COLO668 (cell line): ENCODE data around the gene LAMA5.

Experiments used
- DNase-seq: peaks from one replicate; lab custom pipeline; 2025; ENCODE audit not compliant: unreplicated experiment; lab: John Stamatoyannopoulos, UW

LAMA5 gene

DNA sequence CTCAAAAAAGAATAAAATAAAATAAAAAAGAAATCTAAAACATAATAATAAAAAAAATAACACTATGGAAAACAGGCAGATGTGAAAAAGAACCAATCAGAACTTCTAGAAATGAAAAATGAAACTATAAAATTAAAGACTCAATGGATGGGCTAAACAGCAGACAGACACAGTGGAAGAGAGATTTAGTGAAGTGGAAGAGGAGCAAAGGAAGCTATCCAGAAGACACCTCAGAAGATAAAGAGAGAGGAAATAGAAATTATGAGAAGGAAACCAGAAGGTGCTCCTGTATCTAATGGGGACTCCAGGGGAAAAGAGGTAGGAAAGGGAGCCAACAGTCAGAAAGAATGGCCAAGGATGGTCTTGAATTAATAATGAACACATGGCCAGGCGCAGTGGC lies 18.5 kb downstream of the LAMA5 start:
- no peak for DNase-seq

DNA sequence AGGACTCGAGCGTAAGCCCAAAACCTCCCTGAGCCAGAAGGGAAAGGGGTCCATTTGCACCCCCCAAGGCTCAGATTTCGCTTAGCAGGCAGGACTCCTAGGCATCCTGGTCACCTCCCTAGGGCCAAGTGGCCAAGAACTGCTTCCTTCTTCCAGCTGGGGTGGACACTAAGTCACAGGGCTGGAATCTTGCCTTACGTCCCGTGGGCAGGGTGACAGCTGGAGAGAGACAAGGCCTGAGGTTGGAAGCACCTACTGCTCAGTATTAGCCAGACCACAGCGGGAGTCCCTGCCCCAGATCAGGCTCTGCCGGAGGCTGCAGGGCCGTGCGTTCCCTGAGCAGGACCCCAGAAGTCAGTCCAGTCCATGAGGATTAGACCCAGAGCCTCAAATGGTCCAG lies 19.7 kb downstream of the LAMA5 start:
- no peak for DNase-seq

DNA sequence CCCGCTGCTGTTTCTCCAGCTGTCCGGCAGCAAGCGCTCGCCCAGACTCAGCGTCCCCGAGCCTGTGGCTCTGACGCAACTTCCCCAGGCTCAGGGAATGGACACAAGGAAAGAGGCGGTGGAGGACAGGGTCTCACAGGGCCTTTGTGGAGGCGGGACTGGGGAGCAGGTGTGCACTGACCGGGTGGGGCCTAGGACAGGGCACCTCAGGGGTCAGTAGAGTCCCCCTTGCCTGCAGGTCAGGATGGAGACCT lies 20.0 kb downstream of the LAMA5 start:
- no peak for DNase-seq

DNA sequence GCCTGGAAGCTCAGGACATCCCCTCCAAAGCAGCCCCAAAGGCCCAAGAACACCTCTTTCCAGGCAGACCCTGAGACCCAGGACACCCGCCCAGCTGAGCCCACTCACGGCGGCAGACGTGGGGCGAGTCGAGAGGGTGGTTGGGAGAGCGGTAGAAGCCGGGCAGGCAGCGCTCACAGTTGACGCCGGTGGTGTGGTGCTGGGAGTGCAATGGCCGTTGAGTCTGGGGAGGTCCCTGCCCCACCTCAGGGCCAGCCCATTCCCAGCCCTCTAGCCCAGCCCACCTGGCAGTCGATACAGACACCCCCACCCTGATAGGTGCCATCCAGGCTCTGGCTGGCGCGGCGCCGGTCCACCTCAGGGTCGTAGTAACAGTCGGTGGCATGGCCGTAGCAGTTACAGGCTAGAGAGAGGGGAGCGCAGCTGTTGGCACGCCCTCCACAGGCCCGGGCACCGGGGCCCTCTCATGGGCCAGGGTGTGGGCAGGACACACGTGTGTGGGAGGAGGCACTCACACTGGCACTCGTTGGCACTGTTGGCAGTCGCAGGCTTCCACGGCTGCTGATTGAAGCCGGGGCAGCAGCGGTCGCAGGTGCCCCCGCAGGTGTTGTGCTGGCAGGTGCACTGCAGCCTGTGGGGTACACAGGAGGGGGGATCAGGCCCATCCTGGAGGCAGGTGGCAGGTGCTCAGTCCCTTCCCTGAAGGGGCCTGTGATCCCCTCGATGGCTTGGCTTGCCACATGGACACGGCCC lies 20.5 kb downstream of the LAMA5 start:
- no peak for DNase-seq

DNA sequence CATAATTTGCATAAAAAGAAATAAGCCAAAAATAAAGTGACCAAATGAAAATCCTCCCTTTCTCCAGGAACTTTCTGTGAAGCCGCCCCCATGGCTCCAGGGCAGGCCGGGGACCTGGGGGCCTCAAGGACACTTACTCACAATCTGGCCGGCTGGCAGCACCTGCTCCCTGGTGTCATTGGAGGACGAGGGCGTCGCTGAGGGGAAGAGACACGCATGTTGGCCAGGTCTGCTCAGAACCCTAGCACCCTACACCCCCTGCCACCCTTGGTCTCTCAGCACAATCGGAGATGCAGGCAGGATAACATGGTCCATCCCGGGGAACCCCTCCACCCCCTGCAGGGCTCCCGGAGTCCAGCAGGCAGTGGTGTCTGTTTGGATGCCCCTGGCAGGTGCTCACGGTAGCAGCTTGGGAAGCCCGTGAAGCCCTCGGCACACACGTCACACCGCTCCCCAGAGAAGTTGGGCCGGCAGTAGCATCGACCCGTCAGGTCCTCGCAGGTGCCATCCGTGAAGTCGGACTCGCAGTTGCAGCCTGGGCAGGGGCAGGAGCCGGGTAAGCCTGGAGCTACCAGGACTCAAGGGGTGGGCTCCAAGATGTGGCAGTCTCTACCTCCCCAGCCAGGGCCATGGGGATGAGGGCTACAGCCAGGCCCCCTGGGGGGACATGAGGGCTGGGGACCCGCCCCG lies 21.3 kb downstream of the LAMA5 start:
- DNase-seq, result no peak

DNA sequence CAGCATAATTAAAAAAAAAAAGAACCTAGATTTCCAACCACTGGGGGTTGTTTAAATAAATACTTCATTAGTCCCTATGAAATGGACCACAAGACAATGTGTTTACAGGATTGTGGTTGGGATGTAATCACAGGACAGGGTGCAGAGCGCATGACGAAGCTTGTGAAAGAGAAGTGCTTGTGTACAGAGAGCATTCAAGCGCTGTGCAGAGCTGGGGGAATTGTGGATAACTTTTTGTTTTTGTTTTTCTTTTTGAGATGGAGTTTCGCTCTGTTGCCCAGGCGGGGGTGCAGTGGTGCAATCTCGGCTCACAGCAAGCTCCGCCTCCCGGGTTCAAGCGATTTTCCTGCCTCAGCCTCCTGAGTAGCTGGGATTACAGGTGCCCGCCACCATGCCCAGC lies 22.3 kb downstream of the LAMA5 start:
- no peak for DNase-seq

DNA sequence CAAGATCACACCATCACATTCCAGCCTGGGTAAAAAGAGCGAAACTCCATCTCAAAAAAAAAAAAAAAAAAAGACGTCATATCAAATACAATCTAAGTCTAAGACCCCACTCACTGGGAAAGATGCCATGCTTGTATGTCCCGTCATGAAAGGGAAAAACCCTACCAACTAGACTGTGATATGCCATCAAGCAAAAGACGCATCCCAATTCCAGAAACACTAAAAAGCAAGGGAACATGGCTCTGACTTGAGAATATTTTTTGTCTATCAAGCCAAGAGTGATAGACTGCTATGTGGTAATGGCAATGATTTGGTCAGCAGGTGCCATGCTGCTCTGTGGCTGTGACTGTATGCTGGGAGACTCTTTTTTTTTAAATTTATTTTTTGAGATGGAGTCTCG lies 23.0 kb downstream of the LAMA5 start:
- DNase-seq, result no peak

DNA sequence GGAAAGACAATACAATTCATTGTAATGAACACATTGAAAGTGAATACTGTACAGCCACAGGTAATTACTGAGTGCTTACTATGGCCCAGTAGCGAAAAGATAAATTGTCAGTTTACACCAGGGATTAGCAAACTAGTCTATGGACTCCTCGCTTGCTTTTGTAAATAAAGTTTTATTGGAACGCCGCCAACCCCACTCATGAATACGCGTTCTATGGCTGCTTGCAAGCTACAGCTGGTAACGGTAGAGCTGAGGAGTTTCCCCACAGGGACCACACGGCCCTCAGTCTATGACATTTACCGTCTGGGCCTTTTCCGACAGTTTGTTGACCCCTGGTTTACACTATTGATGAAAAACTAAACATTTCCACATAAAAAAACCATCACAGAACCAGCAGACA lies 24.2 kb downstream of the LAMA5 start:
- DNase-seq, result no peak

DNA sequence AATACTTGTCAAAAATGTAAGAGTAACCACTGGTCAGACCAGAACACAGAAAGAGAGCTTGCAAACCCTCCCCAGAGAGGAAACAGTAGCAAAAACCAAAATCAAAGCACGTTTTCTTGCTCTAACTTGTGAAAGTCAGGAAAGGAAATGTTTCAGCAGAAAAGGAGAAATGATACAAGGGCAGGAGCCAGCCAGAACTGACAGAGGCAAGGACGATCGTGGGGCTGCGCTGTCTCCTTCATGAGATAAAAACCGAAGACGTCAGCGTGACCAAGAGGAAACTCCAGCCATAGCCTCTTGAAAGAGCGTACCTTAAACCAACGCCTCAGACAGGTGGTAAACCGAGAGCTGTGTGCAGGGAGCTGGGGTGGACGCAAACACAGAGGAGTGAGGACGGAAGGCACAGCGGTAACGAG lies 27.5 kb downstream of the LAMA5 start:
- DNase-seq, result no peak

DNA sequence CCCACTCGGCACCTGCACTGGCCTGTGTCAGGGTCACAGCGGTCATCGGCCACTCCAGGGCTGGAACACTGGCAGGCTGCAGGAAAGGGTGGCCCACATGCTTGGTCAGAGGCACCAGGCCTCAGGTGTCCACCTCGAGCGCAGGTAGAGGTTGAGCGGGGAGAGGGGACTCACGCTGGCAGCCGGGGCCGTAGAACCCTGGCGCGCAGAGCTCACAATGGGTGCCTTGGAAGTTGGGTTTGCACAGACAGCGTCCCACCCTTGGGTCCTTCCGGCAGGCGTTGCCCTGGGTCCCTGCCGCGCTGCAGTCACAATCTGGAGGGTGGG lies 28.9 kb downstream of the LAMA5 start:
- DNase-seq, result no peak

DNA sequence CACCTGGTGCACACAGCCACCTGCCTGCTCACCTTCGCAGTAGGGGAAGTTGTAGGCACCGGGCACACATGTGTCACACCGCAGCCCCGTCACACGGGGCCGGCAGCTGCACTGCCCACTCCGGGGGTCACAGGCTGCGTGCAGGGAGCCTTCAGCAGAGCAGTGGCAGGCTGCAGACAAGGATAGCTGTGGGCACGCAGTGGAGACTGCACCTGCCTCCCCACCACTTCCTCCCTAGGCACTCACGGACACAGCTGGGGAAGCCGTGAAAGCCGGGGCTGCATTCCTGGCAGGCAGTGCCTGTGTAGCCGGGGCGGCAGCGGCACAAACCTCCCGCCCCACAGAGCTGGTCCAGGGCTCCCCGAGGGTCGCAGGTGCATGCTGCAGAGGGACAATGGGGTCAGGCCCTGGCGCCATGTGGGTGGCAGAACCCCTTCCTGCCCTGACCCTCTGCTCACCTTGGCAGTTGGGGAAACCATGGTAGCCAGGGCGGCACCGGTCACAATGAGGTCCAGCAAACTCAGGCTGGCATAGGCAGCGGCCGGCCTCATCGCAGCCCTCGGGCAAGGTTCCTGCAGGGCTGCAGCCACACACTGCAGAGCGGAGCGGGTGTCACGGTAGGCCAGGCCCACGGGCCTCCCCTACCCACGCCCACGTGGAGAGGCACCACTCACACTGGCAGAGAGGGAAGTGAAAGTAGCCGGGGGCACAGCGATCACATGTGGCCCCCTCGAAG lies 29.4 kb downstream of the LAMA5 start:
- DNase-seq, result no peak

DNA sequence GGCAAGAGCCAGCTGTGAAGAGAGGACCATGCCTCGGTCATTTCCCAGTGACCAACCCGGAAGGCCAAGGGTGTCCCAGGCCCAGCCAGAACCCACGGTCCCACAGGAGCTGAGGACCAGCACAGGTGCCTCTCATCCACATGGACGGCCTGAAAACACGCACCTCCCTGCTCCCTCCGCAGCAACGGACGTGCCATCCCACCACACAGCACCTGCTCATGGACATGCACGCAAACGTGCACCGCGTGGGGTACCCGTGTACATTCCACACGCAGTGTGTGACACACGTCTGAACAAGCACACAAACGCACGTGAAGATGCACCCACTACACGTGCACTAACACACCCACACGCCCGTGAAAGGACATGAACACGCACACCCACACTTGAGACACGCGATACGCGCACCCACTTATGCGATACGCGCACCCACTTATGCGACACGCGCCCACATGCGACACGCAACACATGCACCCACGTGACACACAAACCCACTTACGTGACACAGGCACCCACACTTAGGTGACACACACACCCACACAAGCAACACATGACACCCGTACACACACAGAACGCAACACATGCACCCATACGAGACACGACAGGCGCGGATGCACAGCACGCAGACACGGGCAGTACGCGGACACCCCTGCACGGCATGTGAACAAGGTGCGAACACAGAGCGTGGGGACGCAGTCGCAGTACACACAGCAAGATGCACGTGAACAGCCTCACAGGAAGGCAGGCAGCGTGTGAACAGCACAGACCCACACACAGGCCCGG lies 30.1 kb downstream of the LAMA5 start:
- DNase-seq, result no peak

DNA sequence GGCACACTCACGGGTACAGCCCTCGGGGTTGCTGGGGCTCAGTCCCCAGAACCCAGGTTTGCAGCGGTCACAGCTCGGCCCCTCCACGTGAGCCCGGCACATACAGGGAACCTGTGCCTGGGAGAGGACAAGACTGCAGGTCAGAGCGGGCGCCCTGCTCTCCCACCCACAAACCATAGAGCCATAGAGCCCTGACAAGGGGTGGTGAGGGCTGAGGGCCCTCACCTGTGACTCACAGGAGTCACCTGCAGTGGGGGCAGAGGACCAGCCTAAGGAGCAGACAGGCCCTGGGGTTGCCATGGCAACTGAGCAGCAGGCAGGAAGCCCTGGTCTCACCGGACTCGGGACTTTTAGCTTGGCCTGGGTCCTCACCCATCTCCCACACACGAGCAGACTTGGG lies 30.8 kb downstream of the LAMA5 start:
- no peak for DNase-seq

DNA sequence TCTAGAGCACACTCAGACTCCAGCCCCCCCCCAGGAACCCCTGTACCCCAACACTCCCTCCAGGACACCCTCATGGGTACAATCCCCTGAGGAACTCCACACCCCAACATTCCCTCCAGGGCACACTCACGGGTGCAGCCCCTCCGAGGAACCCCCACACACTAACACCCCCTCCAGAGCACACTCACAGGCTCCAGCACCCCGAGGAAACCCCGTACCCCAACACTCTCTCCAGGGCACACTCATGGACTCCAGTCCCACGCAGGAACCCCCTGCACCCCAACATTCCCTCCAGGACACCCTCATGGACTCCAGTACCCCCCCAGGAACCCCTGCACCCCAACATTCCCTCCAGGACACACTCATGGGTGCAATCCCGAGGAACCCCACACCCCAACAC lies 31.6 kb downstream of the LAMA5 start:
- DNase-seq, result no peak

DNA sequence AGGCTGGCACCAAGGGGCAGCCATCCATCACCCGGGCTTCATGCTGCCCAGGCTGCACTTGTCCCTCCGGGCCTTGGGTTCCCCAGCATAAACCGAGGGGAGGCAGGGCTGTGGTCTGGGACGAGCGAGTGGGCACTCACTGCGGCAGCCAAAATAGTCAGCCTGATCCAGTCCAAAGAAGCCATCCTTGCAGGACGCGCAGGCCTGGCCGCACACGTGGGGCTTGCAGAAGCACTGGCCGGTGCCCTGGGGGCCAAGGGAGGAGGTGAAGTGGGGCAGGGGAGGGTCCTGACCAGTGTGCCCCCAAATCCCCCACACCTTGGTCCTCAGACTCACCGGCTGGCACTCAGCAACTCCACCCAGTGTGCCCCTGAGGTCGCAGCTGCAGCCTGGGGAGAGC lies 32.2 kb downstream of the LAMA5 start:
- DNase-seq, result no peak

DNA sequence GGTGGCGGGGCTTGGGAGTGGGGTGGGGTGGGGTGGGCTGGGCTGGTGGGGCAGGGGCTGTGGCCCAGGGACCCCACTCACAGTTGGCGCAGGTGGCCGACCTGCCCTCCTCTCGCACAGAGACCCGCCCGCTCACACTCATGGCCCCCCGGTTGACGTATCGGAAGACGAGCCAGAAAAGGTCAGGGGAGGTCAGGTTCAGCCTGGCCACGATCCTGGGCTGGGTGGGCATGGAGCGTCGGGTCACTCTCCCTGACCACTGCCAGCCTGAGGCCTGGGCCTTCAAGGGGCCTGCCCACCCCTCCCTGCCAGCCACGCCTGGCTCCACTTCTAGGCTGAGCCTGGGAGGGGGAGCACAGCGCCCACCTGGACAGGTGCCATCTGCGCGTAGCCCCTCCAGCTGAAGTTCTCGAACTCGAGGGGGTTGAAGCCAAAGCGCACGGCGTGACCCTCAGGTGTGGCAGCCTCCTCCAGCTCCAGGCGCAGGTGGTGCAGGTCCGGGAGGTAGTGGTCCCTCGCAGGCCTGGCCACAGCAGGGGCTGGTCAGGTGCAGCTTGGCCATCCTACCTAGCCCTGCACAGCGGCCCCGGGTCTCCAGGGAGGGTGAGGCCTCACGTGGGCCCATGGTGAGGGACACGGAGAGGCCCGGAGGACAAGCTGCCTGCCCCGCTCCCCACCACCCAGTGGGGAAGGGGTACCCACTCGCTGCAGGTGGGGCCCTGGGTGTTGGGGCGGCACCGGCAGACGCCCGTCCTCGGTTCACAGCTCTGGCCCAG lies 33.1 kb downstream of the LAMA5 start:
- DNase-seq, result no peak

DNA sequence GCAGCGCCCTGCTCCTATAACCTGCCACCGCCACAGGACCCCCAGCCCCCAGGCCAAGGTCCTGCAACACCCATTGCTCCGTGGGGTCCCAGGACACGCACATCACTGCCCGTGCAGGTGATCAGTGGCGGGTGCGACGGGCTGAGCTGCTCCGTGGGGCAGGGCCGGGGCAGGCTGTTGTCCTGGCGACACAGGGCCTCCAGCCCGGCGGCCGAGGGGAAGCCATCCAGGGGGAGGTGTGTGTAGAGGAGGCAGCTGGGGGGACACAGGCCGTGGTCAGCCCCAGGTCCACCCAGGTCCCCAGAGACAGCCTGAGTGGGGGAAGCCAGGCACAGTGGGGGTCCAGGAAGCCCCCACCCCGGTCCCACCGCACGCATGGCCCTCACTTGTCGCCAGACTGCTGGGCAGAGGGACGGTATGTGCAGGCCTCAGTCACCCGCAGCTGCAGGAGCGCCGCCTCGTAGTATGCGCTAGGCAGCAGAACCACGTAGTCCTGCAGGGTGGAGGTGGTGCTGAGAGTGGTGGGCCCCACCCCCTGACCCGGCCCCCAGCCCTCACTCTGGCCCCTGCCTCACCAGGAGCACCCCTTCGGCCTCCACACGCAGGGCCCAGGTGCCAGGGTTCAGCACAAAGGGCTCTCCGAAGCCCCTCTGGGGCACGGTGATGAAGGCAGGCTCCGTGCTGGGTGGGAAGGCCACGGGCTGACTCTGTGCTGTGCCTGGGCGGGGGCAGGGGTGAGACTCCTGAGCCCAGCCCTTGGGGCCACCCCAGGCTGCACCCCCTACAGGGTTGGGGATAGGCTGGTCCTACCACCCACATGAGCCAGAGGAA lies 33.9 kb downstream of the LAMA5 start:
- no peak for DNase-seq

DNA sequence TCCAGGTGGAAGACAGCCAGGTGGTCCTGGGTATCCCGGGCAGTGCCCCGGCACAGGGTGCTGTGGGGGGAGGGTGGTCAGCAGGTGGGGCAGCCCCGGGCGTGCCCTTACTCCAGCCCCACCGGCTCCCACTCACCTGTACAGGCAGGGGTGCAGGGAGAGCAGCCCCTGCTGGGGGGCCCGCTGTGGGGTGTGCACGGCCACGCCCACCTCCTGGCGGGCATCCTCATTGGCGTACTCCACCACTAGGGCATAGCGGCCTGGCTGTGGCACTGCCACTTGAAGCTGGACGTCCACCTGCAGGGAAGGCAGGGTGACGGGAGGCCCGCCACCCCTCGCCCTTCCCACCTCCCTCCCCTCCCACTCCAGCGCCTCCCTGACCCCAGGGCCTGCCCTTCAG lies 34.7 kb downstream of the LAMA5 start:
- no peak for DNase-seq

DNA sequence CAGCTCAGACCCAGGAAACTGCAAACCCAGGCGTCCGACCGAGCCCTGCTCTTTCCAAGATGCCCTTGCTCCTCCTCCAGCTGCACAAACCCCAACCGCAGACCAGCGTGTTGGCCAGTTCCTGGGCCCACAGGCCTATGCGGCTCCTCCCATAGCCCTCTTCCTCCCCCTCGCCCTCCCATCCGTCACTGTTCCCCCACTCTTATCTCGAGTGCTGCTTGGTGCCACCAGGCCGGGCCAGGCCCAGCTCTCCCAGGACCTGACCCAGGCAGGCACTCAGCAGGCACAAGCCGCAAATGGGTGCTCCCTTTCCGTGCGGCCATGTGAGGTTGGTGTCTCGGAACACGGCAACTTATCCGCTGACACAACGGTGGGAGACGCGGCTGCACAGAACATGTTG lies 35.8 kb downstream of the LAMA5 start:
- no peak for DNase-seq

DNA sequence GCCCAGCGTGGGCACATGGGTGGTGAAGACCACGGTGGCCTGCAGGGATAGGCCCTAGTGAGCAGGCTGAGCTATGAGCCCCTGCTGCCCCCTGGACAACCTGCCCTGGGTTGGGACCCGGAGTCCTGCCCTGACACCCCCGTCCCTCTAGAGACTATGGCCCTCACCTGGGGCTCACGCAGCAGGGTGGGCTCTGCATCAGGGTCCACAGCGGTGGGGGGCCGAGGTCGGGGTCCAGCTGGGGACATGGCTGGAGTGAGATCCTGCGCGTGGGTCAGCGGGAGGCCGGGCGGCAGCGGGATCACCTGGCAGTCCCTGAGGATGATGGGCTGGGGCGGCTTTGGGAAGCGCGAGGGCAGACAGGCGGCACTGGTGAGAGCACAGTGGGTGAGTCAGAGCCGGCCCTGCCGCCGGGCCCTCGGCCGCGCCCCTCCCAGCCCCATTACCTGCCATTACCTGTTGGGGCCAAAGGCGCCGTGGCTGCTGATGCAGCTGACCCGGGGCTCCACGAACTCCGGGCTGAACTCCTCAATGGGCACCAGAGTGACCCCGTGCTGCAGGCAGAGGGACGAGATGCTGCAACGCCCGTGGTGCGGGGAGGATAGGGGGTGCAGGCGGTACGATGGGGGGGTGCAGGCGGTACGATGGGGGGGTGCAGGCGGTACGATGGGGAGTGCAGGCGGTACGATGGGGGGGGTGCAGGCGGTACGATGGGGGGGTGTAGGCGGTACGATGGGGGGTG lies 36.4 kb downstream of the LAMA5 start:
- no peak for DNase-seq
